IMR-90 (cell line): Measurements from ENCODE around the gene NTRK3. TPM values are rescaled to one million over a fixed set of nuclear protein-coding genes. Genes with fewer than 3 reads are reported as not detected.
"Not testable (repeated sequence)": the region's sequence is repeated elsewhere in the genome, so short reads cannot be mapped to it uniquely, and the experiment has no call there.

Experiments used
- ATAC-seq: fragments of 200-7000 bp; cut with Tn5 transposase; 2 replicates; pipeline ENCODE4 v1.9.1; 2020; ENCODE audit warnings: low read depth, mild to moderate bottlenecking, moderate library complexity
- BruUV-seq: library from RNA; stranded (reverse); fragments of 400-500 nt; replicated peaks from 2 replicates; lab custom pipeline; 2021; lab: Mats Ljungman, UMichigan
- CTCF ChIA-PET: fragments of 300-600 bp; formaldehyde crosslinking; extraction: SDS; loops from one replicate; lab custom pipeline; 2021; ENCODE audit warnings: antibody characterized with exemption; lab: Yijun Ruan, JAX
- POLR2A ChIA-PET: fragments of 300-600 bp; sonication (Branson Sonifier 250); formaldehyde crosslinking; loops from one replicate; lab custom pipeline; 2022; ENCODE audit warnings: antibody characterized with exemption; ENCODE audit not compliant: unreplicated experiment; lab: Charles Lee
- DNase-seq: peaks from one replicate; pipeline ENCODE4 v3.0.0; 2013
- H2AFZ ChIP-seq: replicated peaks from 2 replicates; pipeline ENCODE3; 2013; ENCODE audit warnings: low read length, mild to moderate bottlenecking; ENCODE audit not compliant: poor library complexity
- H2AK5ac ChIP-seq: 2 replicates; pipeline ENCODE4 v1.6.1; 2013; ENCODE audit warnings: low read depth, low read length, inconsistent platforms
- H2AK9ac ChIP-seq: replicated peaks from 2 replicates; pipeline ENCODE3; 2013; ENCODE audit warnings: mild to moderate bottlenecking, low read depth, low read length, moderate library complexity; ENCODE audit not compliant: poor library complexity
- H2BK120ac ChIP-seq: 2 replicates; pipeline ENCODE4 v1.6.1; 2013; ENCODE audit warnings: low read depth, low read length, inconsistent platforms
- H2BK15ac ChIP-seq: 3 replicates; pipeline ENCODE4 v1.6.1; 2013; ENCODE audit warnings: low read depth, low read length, inconsistent platforms
- H2BK20ac ChIP-seq: 2 replicates; pipeline ENCODE4 v1.6.1; 2013; ENCODE audit warnings: low read depth, mild to moderate bottlenecking, inconsistent platforms, low read length, moderate library complexity
- H2BK5ac ChIP-seq: 2 replicates; pipeline ENCODE4 v1.6.1; 2013; ENCODE audit warnings: mild to moderate bottlenecking, low read depth, low read length, inconsistent platforms; ENCODE audit not compliant: poor library complexity, severe bottlenecking
- H3K14ac ChIP-seq: replicated peaks from 2 replicates; pipeline ENCODE4 v1.6.1; 2013; ENCODE audit warnings: low read depth, low read length, inconsistent platforms
- H3K18ac ChIP-seq: 2 replicates; pipeline ENCODE4 v1.6.1; 2013; ENCODE audit warnings: low read depth, low read length, control low read depth
- H3K23ac ChIP-seq: 2 replicates; pipeline ENCODE4 v1.6.1; 2013; ENCODE audit warnings: low read depth, low read length, inconsistent platforms
- H3K27ac ChIP-seq: 2 replicates; pipeline ENCODE4 v1.5.1; 2013; ENCODE audit warnings: mild to moderate bottlenecking, control low read depth, low read length; ENCODE audit not compliant: insufficient read depth
- H3K27me3 ChIP-seq: 2 replicates; pipeline ENCODE4 v1.6.1; 2013; ENCODE audit warnings: low read length; ENCODE audit not compliant: control insufficient read depth, insufficient read depth
- H3K36me3 ChIP-seq: 2 replicates; pipeline ENCODE4 v1.6.1; 2013; ENCODE audit warnings: low read length, mixed read lengths; ENCODE audit not compliant: control insufficient read depth, insufficient read depth
- H3K4ac ChIP-seq: 2 replicates; pipeline ENCODE4 v1.6.1; 2013; ENCODE audit warnings: low read depth, low read length, inconsistent platforms
- H3K4me1 ChIP-seq: 2 replicates; pipeline ENCODE4 v1.6.1; 2013; ENCODE audit warnings: low read length, mixed read lengths; ENCODE audit not compliant: control insufficient read depth, insufficient read depth
- H3K4me2 ChIP-seq: 2 replicates; pipeline ENCODE4 v1.6.1; 2013; ENCODE audit warnings: low read depth, mild to moderate bottlenecking, control low read depth, low read length, moderate library complexity
- H3K4me3 ChIP-seq: 2 replicates; pipeline ENCODE4 v1.5.1; 2013; ENCODE audit warnings: low read depth, mild to moderate bottlenecking, control low read depth, low read length, moderate library complexity; ENCODE audit not compliant: insufficient read depth
- H3K56ac ChIP-seq: 2 replicates; pipeline ENCODE4 v1.6.1; 2013; ENCODE audit warnings: low read length, inconsistent platforms; ENCODE audit not compliant: insufficient read depth; ENCODE audit errors: extremely low read depth
- H3K79me1 ChIP-seq, 2 experiments: 2 replicates each; pipeline ENCODE4 v1.6.1; 2013; ENCODE audit warnings: low read length in 2 of 2, inconsistent platforms in 1 of 2, low read depth in 1 of 2
- H3K9ac ChIP-seq: 2 replicates; pipeline ENCODE4 v1.6.1; 2013; ENCODE audit warnings: low read depth, low read length, control low read depth
- H3K9me1 ChIP-seq: 2 replicates; pipeline ENCODE4 v1.6.1; 2013; ENCODE audit warnings: low read length, inconsistent platforms; ENCODE audit not compliant: insufficient read depth
- H3K9me3 ChIP-seq: 2 replicates; pipeline ENCODE4 v1.6.1; 2013; ENCODE audit warnings: low read length; ENCODE audit not compliant: control insufficient read depth, insufficient read depth
- H4K20me1 ChIP-seq: 2 replicates; pipeline ENCODE4 v1.6.1; 2013; ENCODE audit warnings: low read length, inconsistent platforms; ENCODE audit not compliant: insufficient read depth
- H4K5ac ChIP-seq: 2 replicates; pipeline ENCODE4 v1.6.1; 2013; ENCODE audit warnings: mild to moderate bottlenecking, low read depth, low read length, control low read depth
- H4K8ac ChIP-seq, 2 experiments: 2 replicates each; pipeline ENCODE4 v1.6.1; 2013; ENCODE audit warnings: low read depth in 2 of 2, low read length in 2 of 2, control low read depth in 1 of 2, inconsistent platforms in 1 of 2
- H4K91ac ChIP-seq: 2 replicates; pipeline ENCODE4 v1.6.1; 2013; ENCODE audit warnings: low read depth, low read length, inconsistent platforms; ENCODE audit not compliant: insufficient read depth
- WGBS, 2 experiments: methylation state at CpG; one replicate each; pipeline versions ENCODE4 v1.1.5 to v1.1.7; 2013; ENCODE audit warnings: missing lambda C conversion rate in 2 of 2; ENCODE audit not compliant: insufficient read length in 1 of 2; ENCODE audit errors: extremely low coverage in 2 of 2; 5-methylcytosine and 5-hydroxymethylcytosine counted together
- dilution Hi-C: fragments of 300-500 bp; cut with HindIII; formaldehyde crosslinking; loops from one replicate; pipeline ENCODE4 v1.14.3; 2018; ENCODE audit warnings: low sequenced_read_pairs; ENCODE audit not compliant: unreplicated experiment
- in situ Hi-C: fragments of 300-500 bp; cut with MboI; formaldehyde crosslinking; loops from 3 replicates; pipeline ENCODE4 v1.14.3; 2019; ENCODE audit warnings: low sequenced_read_pairs, inconsistent platforms, mixed read lengths
- intact Hi-C: fragments of 100-400 bp; cut with micrococcal nuclease; formaldehyde crosslinking; loops from 2 replicates; pipeline ENCODE4 v1.10.0; 2022
- polyA plus RNA-seq, 3 experiments: library from polyadenylated mRNA; depleted of rRNA; stranded (reverse); fragments of >200 nt; gene quantifications; 2 replicates each; pipeline ENCODE4 v1.2.3, GENCODE V29; 2012; ENCODE audit warnings: low replicate concordance in 1 of 3
- total RNA-seq: library from RNA; depleted of rRNA; stranded (reverse); fragments of >200 nt; gene quantifications from 2 replicates; pipeline ENCODE4 v1.2.3, GENCODE V29; 2012

NTRK3 gene
- total and polyA plus RNA-seq, 2 of the 4 experiments (the other 2 are of a cell fraction), result under 0.01 to 0.15 TPM

GRCh38 chr15:87833333-87833732 is 423.2 kb downstream of the NTRK3 start:
- H3K4me2 ChIP-seq, H3K14ac ChIP-seq, DNase-seq, H4K91ac ChIP-seq, H3K4ac ChIP-seq, H2AK5ac ChIP-seq, H3K79me1 ChIP-seq, H4K20me1 ChIP-seq, H2BK20ac ChIP-seq, H3K27ac ChIP-seq, H3K27me3 ChIP-seq, H3K36me3 ChIP-seq, H4K5ac ChIP-seq, dilution Hi-C loops, H3K4me1 ChIP-seq, H3K9ac ChIP-seq, CTCF ChIA-PET, ATAC-seq, intact Hi-C loops, BruUV-seq, H2BK15ac ChIP-seq, POLR2A ChIA-PET, H2AK9ac ChIP-seq, H4K8ac ChIP-seq, H3K9me3 ChIP-seq, H3K9me1 ChIP-seq, H2BK5ac ChIP-seq, H3K4me3 ChIP-seq, H2BK120ac ChIP-seq, H2AFZ ChIP-seq, H3K18ac ChIP-seq, H3K23ac ChIP-seq, H3K56ac ChIP-seq, in situ Hi-C loops: not testable (repeated sequence)
- 100% methylated on average over 3 of the region's 5 CpGs; no CpG with 5 or more reads in 1 of the 2 experiments for WGBS, 2 experiments
